ENCODE results near the gene GLRX. TPM values are rescaled to one million over a fixed set of nuclear protein-coding genes. Genes with fewer than 3 reads are reported as not detected.

GLRX gene
- polyA plus RNA-seq, 1 of the 3 experiments (the other 2 are of a cell fraction) = 40.0 TPM

DNA sequence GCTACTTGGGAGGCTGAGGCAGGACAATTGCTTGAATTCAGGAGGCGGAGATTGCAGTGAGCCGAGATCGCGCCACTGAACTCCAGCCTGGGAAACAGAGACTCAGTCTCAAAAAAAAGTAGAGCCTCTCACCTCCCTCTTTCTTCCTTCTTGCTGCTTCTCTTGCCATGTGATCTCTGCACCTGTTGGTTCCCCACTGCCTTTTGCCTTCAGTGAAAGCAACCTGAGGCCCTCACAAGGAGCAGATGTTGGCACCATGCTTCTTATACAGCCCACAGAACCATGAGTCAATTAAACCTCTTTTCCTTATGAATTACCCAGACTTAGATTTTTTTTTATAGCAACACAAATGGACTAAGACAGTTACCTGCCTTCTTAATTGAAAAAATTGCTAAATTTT is 45.6 kb upstream of the GLRX start:
- Histone ChIP-seq H3K27ac (ENCODE audit: low read depth in 2 of 2, low read length in 1 of 2) (no peak overlapping the region), H3K4me3 (ENCODE audit: low read depth in 2 of 2, low read length in 1 of 2) (no peak overlapping the region), H2AFZ (ENCODE audit: low read depth) (no peak overlapping the region), H3K79me2 (ENCODE audit: insufficient read depth) (no peaks in the 10 kb centered on the region), H3F3A (replicated peaks; ENCODE audit: insufficient read depth) (peaks cover 31% of the 10 kb centered on the region), H3K9me2 (no peaks in the 10 kb centered on the region), H3K9me3 (no peaks in the 10 kb centered on the region), H3K4me1 (ENCODE audit: control insufficient read depth in 1 of 2, insufficient read depth in 2 of 2, low read depth in 1 of 2, low read length in 1 of 2) (peaks cover 0 to 20% of the 10 kb centered on the region in 2 experiments; a peak in 1 of 4 replicates), H4K20me1 (ENCODE audit: insufficient read depth) (no peaks in the 10 kb centered on the region), H3K4me2 (no peak overlapping the region), H3K36me3 (replicated peaks in 1 of 2; ENCODE audit: control insufficient read depth in 1 of 2, insufficient read depth in 2 of 2, low read length in 1 of 2) (no peaks in the 10 kb centered on the region), H3K27me3 (ENCODE audit: insufficient read depth) (no peaks in the 10 kb centered on the region), H3K9ac (no peak overlapping the region)
- TF ChIP-seq, protein P1, sequence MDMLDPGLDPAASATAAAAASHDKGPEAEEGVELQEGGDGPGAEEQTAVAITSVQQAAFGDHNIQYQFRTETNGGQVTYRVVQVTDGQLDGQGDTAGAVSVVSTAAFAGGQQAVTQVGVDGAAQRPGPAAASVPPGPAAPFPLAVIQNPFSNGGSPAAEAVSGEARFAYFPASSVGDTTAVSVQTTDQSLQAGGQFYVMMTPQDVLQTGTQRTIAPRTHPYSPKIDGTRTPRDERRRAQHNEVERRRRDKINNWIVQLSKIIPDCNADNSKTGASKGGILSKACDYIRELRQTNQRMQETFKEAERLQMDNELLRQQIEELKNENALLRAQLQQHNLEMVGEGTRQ (IDR thresholded peaks at IDR 0.05; ENCODE audit: borderline replicate concordance, low read depth, low read length) = no peak
- TF ChIP-seq RAD21 (IDR thresholded peaks at IDR 0.05; ENCODE audit: low read length) (no peak), RXRA (IDR thresholded peaks at IDR 0.05; ENCODE audit: borderline replicate concordance, low read depth) (no peak), FOSL2 (IDR thresholded peaks at IDR 0.05; ENCODE audit: borderline replicate concordance, low read depth) (no peak), FOXM1 (IDR thresholded peaks at IDR 0.05; ENCODE audit: low read depth) (no peak), ELF1 (IDR thresholded peaks at IDR 0.05) (no peak), NRF1 (IDR thresholded peaks at IDR 0.05; ENCODE audit: low read depth, low read length) (no peak), SIN3A (IDR thresholded peaks at IDR 0.05; ENCODE audit: borderline replicate concordance, low read depth, low read length) (no peak), RFX5 (IDR thresholded peaks at IDR 0.05; ENCODE audit: low read length) (no peak), EP300 (IDR thresholded peaks at IDR 0.05; ENCODE audit: borderline replicate concordance in 1 of 2, low read depth in 1 of 2, low read length in 1 of 2) (no peak), NFIC (IDR thresholded peaks at IDR 0.05; ENCODE audit: borderline replicate concordance) (no peak), RCOR1 (IDR thresholded peaks at IDR 0.05; ENCODE audit: low read length) (no peak), MXI1 (IDR thresholded peaks at IDR 0.05; ENCODE audit: low read depth, low read length) (no peak), GATA2 (CRISPR knock-in tag; IDR thresholded peaks at IDR 0.05) (no peak)
- WGBS (ENCODE audit: low lambda C conversion rate) = 96% methylated on average over 4 of the region's 4 CpGs
- ChIA-PET POLR2A (no interaction called here), CTCF (interaction anchor here (0.6 to 1.4 kb wide), 2 partner anchors 92 to 468 kb away, joined by 3 to 4 read pairs; no protein-coding TSS in a partner anchor)
- no peak for DNase-seq

DNA sequence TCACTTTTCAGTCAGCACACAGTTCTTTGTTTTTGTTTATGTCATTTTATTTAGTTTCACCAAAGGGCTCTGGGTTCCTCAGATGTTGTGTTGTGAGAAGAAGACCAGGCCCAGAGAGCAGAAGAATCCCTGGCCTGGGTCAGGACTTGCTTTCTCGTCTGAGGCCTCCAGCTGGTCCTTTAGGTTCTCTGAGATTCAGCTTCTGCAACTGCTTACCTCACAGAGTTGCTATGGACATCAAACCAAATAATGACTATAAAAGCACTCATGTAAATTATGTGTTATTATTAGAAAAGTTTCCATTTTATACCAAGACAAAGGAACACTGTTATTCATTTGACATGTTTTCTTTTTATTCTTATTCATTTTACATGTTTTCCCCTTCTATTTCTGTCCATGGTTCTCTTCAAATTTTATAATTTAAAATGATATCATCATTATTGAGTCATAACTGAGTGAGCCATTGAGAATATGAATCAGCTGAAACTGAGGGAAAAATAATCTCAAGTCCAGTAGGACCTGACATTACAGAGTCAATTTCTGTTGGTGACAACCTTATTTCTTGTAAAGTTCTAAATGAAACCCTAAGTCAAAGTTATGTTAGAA is 44.0 kb upstream of the GLRX start:
- Histone ChIP-seq H3K79me2 (ENCODE audit: insufficient read depth) (no peaks in the 10 kb centered on the region), H3K9me2 (no peaks in the 10 kb centered on the region), H3K27me3 (ENCODE audit: insufficient read depth) (no peaks in the 10 kb centered on the region), H3K36me3 (replicated peaks in 1 of 2; ENCODE audit: control insufficient read depth in 1 of 2, insufficient read depth in 2 of 2, low read length in 1 of 2) (no peaks in the 10 kb centered on the region), H3K9me3 (no peaks in the 10 kb centered on the region), H3F3A (replicated peaks; ENCODE audit: insufficient read depth) (peaks cover 36% of the 10 kb centered on the region), H3K27ac (ENCODE audit: low read depth in 2 of 2, low read length in 1 of 2) (peak overlapping the region in 1 of 2 experiments; percentile 95; a peak in 2 of 4 replicates), H3K4me1 (ENCODE audit: control insufficient read depth in 1 of 2, insufficient read depth in 2 of 2, low read depth in 1 of 2, low read length in 1 of 2) (peaks cover 0 to 36% of the 10 kb centered on the region in 2 experiments; a peak in 2 of 4 replicates), H3K4me3 (ENCODE audit: low read depth in 2 of 2, low read length in 1 of 2) (no peak overlapping the region), H3K4me2 (no peak overlapping the region), H2AFZ (ENCODE audit: low read depth) (no peak overlapping the region), H4K20me1 (ENCODE audit: insufficient read depth) (no peaks in the 10 kb centered on the region), H3K9ac (peak overlapping the region; percentile 36; the same call in 1 of the 2 replicates)
- peak; percentile 36; the same call in 1 of the 2 replicates for TF ChIP-seq JUND (IDR thresholded peaks at IDR 0.05)
- no peak for TF ChIP-seq NRF1 (IDR thresholded peaks at IDR 0.05; ENCODE audit: low read depth, low read length)
- TF ChIP-seq GATA2 (CRISPR knock-in tag; IDR thresholded peaks at IDR 0.05) = no peak
- TF ChIP-seq FOSL2 (IDR thresholded peaks at IDR 0.05; ENCODE audit: borderline replicate concordance, low read depth) = peak; percentile 78; the same call in 1 of the 2 replicates
- no peak for TF ChIP-seq EP300 (IDR thresholded peaks at IDR 0.05; ENCODE audit: borderline replicate concordance in 1 of 2, low read depth in 1 of 2, low read length in 1 of 2)
- 0 out of 2 replicates have a peak, but pooled peaks have one; percentile 10 for TF ChIP-seq TCF12 (IDR thresholded peaks at IDR 0.05)
- TF ChIP-seq, protein P1 (IDR thresholded peaks at IDR 0.05; ENCODE audit: borderline replicate concordance, low read depth, low read length) = no peak
- no peak for TF ChIP-seq RCOR1 (IDR thresholded peaks at IDR 0.05; ENCODE audit: low read length)
- TF ChIP-seq MEF2A (IDR thresholded peaks at IDR 0.05; ENCODE audit: borderline replicate concordance, low read depth) = 0 out of 2 replicates have a peak, but pooled peaks have one; percentile 10
- no peak for TF ChIP-seq FOXM1 (IDR thresholded peaks at IDR 0.05; ENCODE audit: low read depth)
- no peak for TF ChIP-seq TAF1 (IDR thresholded peaks at IDR 0.05; ENCODE audit: borderline replicate concordance, low read depth, low read length)
- TF ChIP-seq RFX5 (IDR thresholded peaks at IDR 0.05; ENCODE audit: low read length) = no peak
- TF ChIP-seq NFIC (IDR thresholded peaks at IDR 0.05; ENCODE audit: borderline replicate concordance) = no peak
- TF ChIP-seq MXI1 (IDR thresholded peaks at IDR 0.05; ENCODE audit: low read depth, low read length) = no peak
- TF ChIP-seq EZH2phosphoT487 (IDR thresholded peaks at IDR 0.05; ENCODE audit: borderline replicate concordance, low read depth) = no peak
- TF ChIP-seq GABPA (IDR thresholded peaks at IDR 0.05; ENCODE audit: low read depth) = no peak
- TF ChIP-seq PBX3 (IDR thresholded peaks at IDR 0.05) = no peak
- ChIA-PET POLR2A (no interaction called here), CTCF (no interaction called here)
- no peak for DNase-seq
- 46% methylated on average over 1 of the region's 1 CpG for WGBS (ENCODE audit: low lambda C conversion rate)

Data from SK-N-SH (cell line).